Mammary microvascular endothelial cell (primary cell): ENCODE measurements around the gene OR51B2. TPM values are rescaled to one million over a fixed set of nuclear protein-coding genes. Genes with fewer than 3 reads are reported as not detected.

Experiments
- total RNA-seq: library from RNA; depleted of rRNA; stranded (reverse); fragments of >200 nt; gene quantifications from 2 replicates; pipeline ENCODE4 v1.2.3, GENCODE V29; 2015

OR51B2 gene
- not detected in 2 replicates for total RNA-seq

GRCh38 chr11:5324197-5324596 is at the start of gene OR51B2:
OR51B2 (minus strand) TSS chr11:5324297; CDS start chr11:5324297, 0 bp downstream.

DNA sequence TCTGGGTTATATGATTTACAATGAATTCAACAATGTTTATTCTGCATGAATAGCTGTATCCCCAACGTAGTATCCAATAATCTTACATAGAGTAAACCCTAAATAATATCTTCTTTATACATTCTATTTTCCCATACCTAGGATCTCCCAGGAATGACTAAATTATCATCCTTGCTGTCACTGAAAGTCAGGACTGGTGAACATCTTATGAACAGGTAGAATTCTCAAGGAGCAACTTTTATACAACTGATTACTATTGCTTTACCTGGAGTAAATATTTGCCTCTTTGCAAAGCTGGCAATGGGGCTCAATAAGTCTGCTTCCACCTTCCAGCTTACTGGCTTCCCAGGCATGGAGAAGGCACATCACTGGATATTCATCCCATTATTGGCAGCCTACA is 27.1 kb upstream of the OR51B2 start, which contains the start of gene OR51B6:
Gene OR51B6, plus strand, starts transcription at position 301 of the 400 bp plus-strand sequence. Its CDS starts 0 bp downstream, at position 301.

GRCh38 chr11:5343474-5344335 is 19.6 kb upstream of the OR51B2 start, which contains the start of gene OR51B5:
OR51B5 (minus strand) TSS chr11:5343524; CDS start chr11:5343524, 0 bp downstream.

DNA sequence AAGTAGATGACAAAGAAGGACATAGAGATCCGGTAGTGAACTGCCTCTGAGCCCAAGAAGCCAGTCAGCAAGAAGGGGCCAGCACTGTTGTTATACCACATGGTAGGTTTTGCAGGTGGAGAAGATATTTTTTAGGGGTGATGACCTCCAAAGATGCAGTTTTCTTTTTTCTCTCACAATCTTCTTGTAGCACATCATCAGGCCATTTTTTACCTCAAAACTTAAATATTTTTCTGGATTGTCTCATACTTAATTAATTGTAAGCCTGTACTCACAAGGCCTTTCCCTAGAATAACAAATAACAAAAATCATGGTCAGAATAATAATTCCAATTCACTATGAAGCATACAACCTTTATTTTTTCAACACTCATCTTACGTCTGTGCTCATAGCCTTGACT is 22.3 kb downstream of the OR51B2 start, which contains the start of gene OR51B4:
Gene OR51B4, minus strand, starts transcription at position 101 of the 400 bp plus-strand sequence. Its CDS starts 0 bp downstream, at position 101.

Other genes with a start within 250 kb of the OR51B2 start
- not detected in 2 replicates for gene OR52A5, start 185.9 kb downstream of the OR51B2 start, total RNA-seq
- gene OR52A1, start 169.5 kb downstream of the OR51B2 start, total RNA-seq, result not detected in 2 replicates
- not detected in 2 replicates for gene OR51V1, start 123.6 kb downstream of the OR51B2 start, total RNA-seq
- gene HBB, start 97.2 kb downstream of the OR51B2 start, total RNA-seq, result not detected in 2 replicates
- not detected in 2 replicates for gene HBD, start 89.8 kb downstream of the OR51B2 start, total RNA-seq
- gene HBG1, start 74.4 kb downstream of the OR51B2 start, total RNA-seq, result not detected in 2 replicates
- not detected in 2 replicates for gene HBG2, start 69.5 kb downstream of the OR51B2 start, total RNA-seq
- gene HBE1, start 54.4 kb downstream of the OR51B2 start, total RNA-seq, result not detected in 2 replicates
- gene OR51B4, start 22.4 kb downstream of the OR51B2 start, total RNA-seq, result not detected in 2 replicates
- gene OR51B5, start 19.2 kb upstream of the OR51B2 start, total RNA-seq, result not detected in 2 replicates
- not detected in 2 replicates for gene OR51B6, start 27.2 kb upstream of the OR51B2 start, total RNA-seq
- not detected in 2 replicates for gene OR51M1, start 59.5 kb upstream of the OR51B2 start, total RNA-seq
- not detected in 2 replicates for gene OR51Q1, start 97.8 kb upstream of the OR51B2 start, total RNA-seq
- gene OR51I1, start 117.2 kb upstream of the OR51B2 start, total RNA-seq, result not detected in 2 replicates
- not detected in 2 replicates for gene OR51I2, start 125.0 kb upstream of the OR51B2 start, total RNA-seq
- gene OR52D1, start 164.4 kb upstream of the OR51B2 start, total RNA-seq, result not detected in 2 replicates
- not detected in 2 replicates for gene UBQLN3, start 185.7 kb upstream of the OR51B2 start, total RNA-seq
- gene UBQLNL, start 192.4 kb upstream of the OR51B2 start, total RNA-seq, result 0.25 TPM in 1 of 2 replicates, not detected in the other
- not detected in 2 replicates for gene OR52H1, start 224.2 kb upstream of the OR51B2 start, total RNA-seq